HG03439 (cell line): ENCODE results near the gene HNRNPK.
A peak's percentile ranks its signal among the peaks of the same experiment; 100 is the strongest.
"Not testable (repeated sequence)": the region's sequence is repeated elsewhere in the genome, so short reads cannot be mapped to it uniquely, and the experiment has no call there.

Experiments
- ATAC-seq: cut with Tn5 transposase; IDR thresholded peaks from one replicate; pipeline ENCODE4 v1.9.1; 2021; ENCODE audit warnings: mild to moderate bottlenecking, moderate library complexity; ENCODE audit not compliant: unreplicated experiment

The HNRNPK gene

GRCh38 chr9:83978992-83979811 lies 813 bp downstream of the HNRNPK start:
- ATAC-seq, result no peak

GRCh38 chr9:83977196-83977595 lies 2.8 kb downstream of the HNRNPK start:
- no peak for ATAC-seq

- no peak for ATAC-seq
Observed at GRCh38 chr9:83976372-83976771, 3.6 kb downstream of the HNRNPK start.

- ATAC-seq, result no peak
Observed at GRCh38 chr9:83975300-83975699, 4.7 kb downstream of the HNRNPK start.

GRCh38 chr9:83972286-83972685 lies 7.7 kb downstream of the HNRNPK start:
- ATAC-seq, result no peak

- ATAC-seq, result no peak
Observed at GRCh38 chr9:83971485-83971884, 8.5 kb downstream of the HNRNPK start.

- ATAC-seq, result no peak
Observed at GRCh38 chr9:83969602-83970001, 10.4 kb downstream of the HNRNPK start.

- no peak for ATAC-seq
Observed at GRCh38 chr9:83967073-83967472, 12.9 kb downstream of the HNRNPK start.

- no peak for ATAC-seq
Observed at GRCh38 chr9:83966209-83966582, 13.8 kb downstream of the HNRNPK start.

- ATAC-seq, result no peak
Observed at GRCh38 chr9:83965350-83966208, 14.4 kb downstream of the HNRNPK start.

GRCh38 chr9:83964973-83965349 lies 15.1 kb downstream of the HNRNPK start:
- ATAC-seq, result no peak

GRCh38 chr9:83962165-83962564 lies 17.9 kb downstream of the HNRNPK start:
- no peak for ATAC-seq

GRCh38 chr9:83960991-83961390 lies 19.0 kb downstream of the HNRNPK start:
- ATAC-seq, result no peak

- ATAC-seq, result no peak
Observed at GRCh38 chr9:83959061-83959460, 21.0 kb downstream of the HNRNPK start.

- ATAC-seq, result no peak
Observed at GRCh38 chr9:83957248-83957513, 22.8 kb downstream of the HNRNPK start.

GRCh38 chr9:83956436-83957247 lies 23.4 kb downstream of the HNRNPK start:
- peak; percentile 82 for ATAC-seq

GRCh38 chr9:83956086-83956435 lies 24.0 kb downstream of the HNRNPK start:
- ATAC-seq, result peak; percentile 54

- ATAC-seq, result not testable (repeated sequence)
Observed at GRCh38 chr9:83948096-83948495, 31.9 kb downstream of the HNRNPK start.

- ATAC-seq, result no peak
Observed at GRCh38 chr9:83940590-83941303, 39.3 kb downstream of the HNRNPK start.

GRCh38 chr9:83937861-83938455 lies 42.1 kb downstream of the HNRNPK start:
- ATAC-seq, result peak; percentile 65

GRCh38 chr9:83936523-83936922 lies 43.5 kb downstream of the HNRNPK start:
- ATAC-seq, result no peak
